ENCODE data around the gene RETREG2. TPM values are rescaled to one million over a fixed set of nuclear protein-coding genes. Genes with fewer than 3 reads are reported as not detected.
A peak's percentile ranks its signal among the peaks of the same experiment; 100 is the strongest.

The RETREG2 gene
- total RNA-seq, 3 donors from 2014 or later (not counting 1 experiment from before 2014, with no cell fraction given) = 77.0 to 81.9 (median 79.0) TPM

DNA sequence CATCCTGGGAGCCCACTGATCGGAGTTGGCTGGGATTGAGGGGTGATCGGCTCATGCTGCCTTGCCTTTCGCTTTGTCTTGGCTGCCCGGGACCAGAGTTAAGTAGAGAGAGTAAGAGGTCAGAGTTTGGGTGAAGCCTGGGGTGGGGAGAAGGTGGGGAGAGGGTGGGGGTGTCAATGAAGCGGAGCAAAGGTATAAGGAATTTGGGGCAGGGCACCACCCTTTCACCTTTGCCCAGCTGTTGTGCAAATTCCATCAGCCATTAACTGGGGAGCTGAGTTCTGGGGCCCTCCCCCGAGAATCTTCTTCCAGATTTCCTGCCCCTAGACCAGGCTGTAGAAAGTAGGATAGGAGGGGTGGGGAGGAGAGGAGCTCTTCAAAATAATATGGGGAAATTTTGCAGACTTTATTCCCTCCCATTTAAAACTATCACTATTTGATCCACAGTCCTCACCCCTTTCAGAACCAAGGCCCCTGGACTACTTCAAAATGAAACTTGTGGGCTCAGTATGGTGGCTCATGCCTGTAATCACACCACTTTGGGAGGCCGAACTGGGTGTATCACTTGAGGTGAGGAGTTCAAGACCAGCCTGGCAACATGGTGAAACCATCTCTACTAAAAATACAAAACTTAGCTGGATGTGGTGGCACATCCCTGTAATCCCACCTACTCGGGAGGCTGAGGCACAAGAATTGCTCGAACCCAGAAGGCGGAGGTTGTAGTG, 8.0 kb upstream of the RETREG2 start, which contains the start of gene SLC23A3:
Gene SLC23A3 (minus strand): TSS at position 100 of the 725 bp plus-strand sequence. CDS start 45 bp downstream, at position 55.
- no peak for ATAC-seq
- 93% methylated on average over 9 of the region's 10 CpGs for WGBS (ENCODE audit: insufficient coverage)
- Histone ChIP-seq H3K27ac (ENCODE audit: low read length) (no peak within 1 kb of the TSS), H3K27me3 (ENCODE audit: control insufficient read depth, insufficient read depth, low read length) (no peaks in the 10 kb centered on the region), H3K4me1 (ENCODE audit: control insufficient read depth, insufficient read depth, low read length) (peaks cover 6% of the 10 kb centered on the region), H3K36me3 (ENCODE audit: control insufficient read depth, insufficient read depth, low read length) (peaks cover 35% of the 10 kb centered on the region), H3K9me3 (ENCODE audit: control insufficient read depth, insufficient read depth, low read length) (no peaks in the 10 kb centered on the region), H3K4me3 (ENCODE audit: low read length) (no peak within 1 kb of the TSS)
- intact Hi-C loops (cut with micrococcal nuclease) = loop anchor here (10.0 kb wide), 1 partner anchor 215 kb away; the partner anchor contains the start of gene DNPEP
- H3K9me3 Mint-ChIP-seq = no peaks in the 10 kb centered on the region
- peaks cover 15 to 28% of the 10 kb centered on the region in 2 donors for H3K4me1 Mint-ChIP-seq
- H3K36me3 Mint-ChIP-seq = peaks cover 9% of the 10 kb centered on the region
- H3K4me3 Mint-ChIP-seq = no peak within 1 kb of the TSS
- TF ChIP-seq, protein P1, sequence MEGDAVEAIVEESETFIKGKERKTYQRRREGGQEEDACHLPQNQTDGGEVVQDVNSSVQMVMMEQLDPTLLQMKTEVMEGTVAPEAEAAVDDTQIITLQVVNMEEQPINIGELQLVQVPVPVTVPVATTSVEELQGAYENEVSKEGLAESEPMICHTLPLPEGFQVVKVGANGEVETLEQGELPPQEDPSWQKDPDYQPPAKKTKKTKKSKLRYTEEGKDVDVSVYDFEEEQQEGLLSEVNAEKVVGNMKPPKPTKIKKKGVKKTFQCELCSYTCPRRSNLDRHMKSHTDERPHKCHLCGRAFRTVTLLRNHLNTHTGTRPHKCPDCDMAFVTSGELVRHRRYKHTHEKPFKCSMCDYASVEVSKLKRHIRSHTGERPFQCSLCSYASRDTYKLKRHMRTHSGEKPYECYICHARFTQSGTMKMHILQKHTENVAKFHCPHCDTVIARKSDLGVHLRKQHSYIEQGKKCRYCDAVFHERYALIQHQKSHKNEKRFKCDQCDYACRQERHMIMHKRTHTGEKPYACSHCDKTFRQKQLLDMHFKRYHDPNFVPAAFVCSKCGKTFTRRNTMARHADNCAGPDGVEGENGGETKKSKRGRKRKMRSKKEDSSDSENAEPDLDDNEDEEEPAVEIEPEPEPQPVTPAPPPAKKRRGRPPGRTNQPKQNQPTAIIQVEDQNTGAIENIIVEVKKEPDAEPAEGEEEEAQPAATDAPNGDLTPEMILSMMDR (IDR thresholded peaks at IDR 0.05) = no peak
- no peak for DNase-seq
- no peaks in the 10 kb centered on the region for H3K27me3 Mint-ChIP-seq (ENCODE audit: low read depth in 2 of 2)
- H3K27ac Mint-ChIP-seq = no peak within 1 kb of the TSS

DNA sequence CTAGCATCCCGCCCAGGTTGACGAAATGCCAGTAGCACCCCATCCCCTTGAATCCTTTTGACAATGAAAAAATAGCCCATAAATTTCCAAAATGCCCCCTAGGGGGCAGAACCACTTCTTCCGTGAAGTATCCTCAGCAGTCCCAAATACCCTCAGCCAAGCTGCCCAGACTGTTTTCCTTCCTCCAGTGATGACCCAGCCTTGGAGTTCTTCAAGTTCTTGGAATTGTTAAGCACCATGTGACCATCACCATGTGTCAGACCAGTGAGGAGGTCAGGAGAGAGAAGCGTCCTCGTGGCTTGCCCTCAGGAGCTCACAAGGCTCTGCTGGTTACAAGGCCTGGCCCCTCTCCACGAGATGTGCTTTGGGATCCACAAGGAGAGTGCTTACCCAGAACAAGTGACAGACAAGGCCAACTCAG, 6.8 kb upstream of the RETREG2 start:
- Histone ChIP-seq H3K27me3 (ENCODE audit: control insufficient read depth, insufficient read depth, low read length) (no peaks in the 10 kb centered on the region), H3K27ac (ENCODE audit: low read length) (peak overlapping the region; percentile 11), H3K9me3 (ENCODE audit: control insufficient read depth, insufficient read depth, low read length) (no peaks in the 10 kb centered on the region), H3K4me1 (ENCODE audit: control insufficient read depth, insufficient read depth, low read length) (peaks cover 18% of the 10 kb centered on the region), H3K36me3 (ENCODE audit: control insufficient read depth, insufficient read depth, low read length) (peaks cover 36% of the 10 kb centered on the region), H3K4me3 (ENCODE audit: low read length) (no peak overlapping the region)
- Mint-ChIP-seq H3K27ac (peak overlapping the region; percentile 51 to 63), H3K36me3 (peaks cover 9% of the 10 kb centered on the region), H3K9me3 (no peaks in the 10 kb centered on the region), H3K27me3 (ENCODE audit: low read depth in 2 of 2) (no peaks in the 10 kb centered on the region), H3K4me1 (peaks cover 24 to 37% of the 10 kb centered on the region in 2 donors), H3K4me3 (no peak overlapping the region)
- DNase-seq (peak in 1 of 2 donors; percentile 71), ATAC-seq (peak in 2 of 3 donors; percentile 64 to 74)
- 75% methylated on average over 6 of the region's 6 CpGs for WGBS (ENCODE audit: insufficient coverage)
- TF ChIP-seq, protein P1 (IDR thresholded peaks at IDR 0.05) = peak; percentile 74
- intact Hi-C loops (cut with micrococcal nuclease) = loop anchor here (1.0 to 10.0 kb wide), 2 partner anchors 40 to 214 kb away; partner anchors contain the start of gene DNPEP

DNA sequence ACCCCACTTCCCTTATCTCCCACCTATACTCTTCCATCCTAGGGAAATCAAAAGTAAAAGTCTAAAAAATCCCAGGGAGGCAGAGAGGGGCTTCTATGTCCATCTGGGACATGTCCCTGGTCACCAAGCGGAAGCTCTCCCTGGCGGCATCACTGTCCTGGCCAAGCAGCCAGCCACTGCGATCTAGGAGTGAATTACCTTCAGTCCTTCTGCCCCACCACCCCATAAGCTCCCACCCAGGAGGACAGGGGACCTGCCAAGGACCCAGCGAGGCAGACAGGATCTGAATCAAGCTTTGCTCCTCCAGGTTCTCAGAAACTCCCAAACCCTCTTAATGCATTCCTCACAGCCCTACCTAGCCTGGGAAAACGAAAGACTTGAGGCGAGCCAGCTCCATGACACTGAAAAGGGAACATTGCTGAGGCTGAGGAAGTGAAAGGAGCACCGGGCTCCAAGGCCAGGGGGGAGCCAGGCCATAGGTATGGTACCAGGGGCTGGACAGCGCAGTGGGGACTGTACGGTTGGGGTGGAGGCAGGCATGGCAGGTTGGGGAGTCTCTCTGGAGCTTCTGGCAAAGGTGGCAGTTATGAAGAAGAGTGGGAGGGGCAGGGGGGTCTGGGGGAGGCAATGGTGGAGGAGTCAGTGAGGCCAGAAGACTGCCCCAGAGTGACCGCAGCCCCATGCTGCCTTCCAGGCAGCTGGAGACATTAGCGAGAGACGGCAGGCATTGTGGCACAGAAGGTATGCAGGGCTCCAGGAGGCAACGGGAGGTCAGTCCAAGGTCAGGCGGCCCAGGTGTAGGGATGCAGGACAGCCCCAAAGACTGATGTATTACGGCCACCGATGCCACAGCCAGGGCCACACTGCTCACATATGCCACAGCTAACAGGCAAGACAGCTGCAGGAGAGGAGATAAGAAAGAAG, 5.6 kb upstream of the RETREG2 start:
- peaks cover 23% of the 10 kb centered on the region for H3K4me1 ChIP-seq (ENCODE audit: control insufficient read depth, insufficient read depth, low read length)
- peaks cover 36% of the 10 kb centered on the region for H3K36me3 ChIP-seq (ENCODE audit: control insufficient read depth, insufficient read depth, low read length)
- WGBS (ENCODE audit: insufficient coverage) = 91% methylated on average over 16 of the region's 16 CpGs
- no peak overlapping the region for H3K4me3 ChIP-seq (ENCODE audit: low read length)
- Mint-ChIP-seq H3K4me1 (peaks cover 30 to 44% of the 10 kb centered on the region in 2 donors), H3K36me3 (peaks cover 9% of the 10 kb centered on the region), H3K9me3 (no peaks in the 10 kb centered on the region), H3K4me3 (no peak overlapping the region), H3K27ac (no peak overlapping the region), H3K27me3 (ENCODE audit: low read depth in 2 of 2) (no peaks in the 10 kb centered on the region)
- ATAC-seq = no peak
- DNase-seq = no peak
- intact Hi-C loops (cut with micrococcal nuclease) = loop anchor here (10.0 kb wide), 1 partner anchor 212 kb away; the partner anchor contains the start of gene DNPEP
- H3K9me3 ChIP-seq (ENCODE audit: control insufficient read depth, insufficient read depth, low read length) = no peaks in the 10 kb centered on the region
- H3K27ac ChIP-seq (ENCODE audit: low read length) = no peak overlapping the region
- TF ChIP-seq, protein P1 (IDR thresholded peaks at IDR 0.05) = no peak
- H3K27me3 ChIP-seq (ENCODE audit: control insufficient read depth, insufficient read depth, low read length) = no peaks in the 10 kb centered on the region
